Epithelial cell of esophagus (primary cell): Measurements from ENCODE around the gene SFXN3.

Experiments used
- DNase-seq: peaks from one replicate; pipeline ENCODE4 v3.0.0; 2010; ENCODE audit warnings: low read depth
- H3K4me3 ChIP-seq: 2 replicates; pipeline ENCODE4 v1.5.1; 2011; ENCODE audit warnings: mild to moderate bottlenecking, low read length, control low read depth
- TF ChIP-seq, protein P1 (sequence below): IDR thresholded peaks from 2 replicates; pipeline ENCODE4 v1.5.1; 2011; ENCODE audit warnings: low read depth, mild to moderate bottlenecking, low read length, control low read depth, inconsistent platforms; ENCODE audit not compliant: insufficient read depth; ENCODE audit errors: missing control alignments

SFXN3 gene

DNA sequence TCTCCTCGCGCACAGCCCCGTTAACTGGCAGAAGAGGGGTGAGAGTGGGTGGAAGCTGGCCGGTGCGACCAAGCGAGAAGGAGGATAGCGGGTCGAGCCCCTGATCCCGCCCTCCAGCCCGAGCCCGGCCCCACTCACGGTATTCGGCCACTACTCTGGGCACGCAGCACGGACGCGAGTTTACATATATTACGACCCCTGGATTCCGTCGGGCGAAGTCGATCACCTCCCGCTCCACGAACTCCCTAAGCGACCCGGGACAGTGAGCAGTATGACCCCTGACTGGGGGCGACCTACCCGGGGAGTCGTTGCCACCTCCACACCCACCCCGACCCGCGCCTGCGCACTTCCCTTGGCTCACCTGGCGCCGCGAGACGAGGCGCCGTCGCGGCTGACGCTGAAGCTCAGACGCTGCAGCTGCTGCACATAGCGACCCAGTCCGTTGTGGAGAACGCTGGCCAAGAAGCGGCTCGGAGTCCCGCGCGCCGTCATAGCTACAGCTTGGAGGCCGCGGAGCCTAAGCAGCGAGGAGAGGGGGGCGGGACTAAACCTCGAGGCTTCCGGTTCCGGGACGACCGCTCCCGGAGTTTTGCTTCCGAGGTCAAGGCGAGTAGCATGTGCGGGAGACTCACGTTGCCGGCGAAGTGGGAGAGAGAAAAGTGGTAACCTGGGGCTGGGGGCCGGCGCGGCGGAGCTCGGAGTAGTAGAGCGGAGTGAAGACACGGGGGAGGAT, 43.9 kb upstream of the SFXN3 start, which contains the start of the genes MRPL43 and TWNK:
Gene MRPL43 (minus strand): TSS at position 546 of the 733 bp plus-strand sequence. CDS start 54 bp downstream, at position 492.
Gene TWNK (plus strand): TSS at position 592 of the 733 bp plus-strand sequence. CDS start 668 bp downstream, outside the sequence.
- DNase-seq, result peak; percentile 84
- peak within 1 kb of the TSS; percentile 85 for H3K4me3 ChIP-seq
- TF ChIP-seq, protein P1, sequence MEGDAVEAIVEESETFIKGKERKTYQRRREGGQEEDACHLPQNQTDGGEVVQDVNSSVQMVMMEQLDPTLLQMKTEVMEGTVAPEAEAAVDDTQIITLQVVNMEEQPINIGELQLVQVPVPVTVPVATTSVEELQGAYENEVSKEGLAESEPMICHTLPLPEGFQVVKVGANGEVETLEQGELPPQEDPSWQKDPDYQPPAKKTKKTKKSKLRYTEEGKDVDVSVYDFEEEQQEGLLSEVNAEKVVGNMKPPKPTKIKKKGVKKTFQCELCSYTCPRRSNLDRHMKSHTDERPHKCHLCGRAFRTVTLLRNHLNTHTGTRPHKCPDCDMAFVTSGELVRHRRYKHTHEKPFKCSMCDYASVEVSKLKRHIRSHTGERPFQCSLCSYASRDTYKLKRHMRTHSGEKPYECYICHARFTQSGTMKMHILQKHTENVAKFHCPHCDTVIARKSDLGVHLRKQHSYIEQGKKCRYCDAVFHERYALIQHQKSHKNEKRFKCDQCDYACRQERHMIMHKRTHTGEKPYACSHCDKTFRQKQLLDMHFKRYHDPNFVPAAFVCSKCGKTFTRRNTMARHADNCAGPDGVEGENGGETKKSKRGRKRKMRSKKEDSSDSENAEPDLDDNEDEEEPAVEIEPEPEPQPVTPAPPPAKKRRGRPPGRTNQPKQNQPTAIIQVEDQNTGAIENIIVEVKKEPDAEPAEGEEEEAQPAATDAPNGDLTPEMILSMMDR, result no peak

- TF ChIP-seq, protein P1, result no peak
- DNase-seq, result no peak
- peak overlapping the region; percentile 85 for H3K4me3 ChIP-seq
These were observed 43.4 kb upstream of the SFXN3 start for GRCh38 chr10:100987685-100988049.

- TF ChIP-seq, protein P1, result no peak
- DNase-seq, result no peak
- H3K4me3 ChIP-seq, result peak overlapping the region; percentile 85
These were observed 42.9 kb upstream of the SFXN3 start for GRCh38 chr10:100988166-100988565.

GRCh38 chr10:100989088-100989487, 41.9 kb upstream of the SFXN3 start:
- H3K4me3 ChIP-seq, result no peak overlapping the region
- TF ChIP-seq, protein P1, result no peak
- DNase-seq, result no peak

DNA sequence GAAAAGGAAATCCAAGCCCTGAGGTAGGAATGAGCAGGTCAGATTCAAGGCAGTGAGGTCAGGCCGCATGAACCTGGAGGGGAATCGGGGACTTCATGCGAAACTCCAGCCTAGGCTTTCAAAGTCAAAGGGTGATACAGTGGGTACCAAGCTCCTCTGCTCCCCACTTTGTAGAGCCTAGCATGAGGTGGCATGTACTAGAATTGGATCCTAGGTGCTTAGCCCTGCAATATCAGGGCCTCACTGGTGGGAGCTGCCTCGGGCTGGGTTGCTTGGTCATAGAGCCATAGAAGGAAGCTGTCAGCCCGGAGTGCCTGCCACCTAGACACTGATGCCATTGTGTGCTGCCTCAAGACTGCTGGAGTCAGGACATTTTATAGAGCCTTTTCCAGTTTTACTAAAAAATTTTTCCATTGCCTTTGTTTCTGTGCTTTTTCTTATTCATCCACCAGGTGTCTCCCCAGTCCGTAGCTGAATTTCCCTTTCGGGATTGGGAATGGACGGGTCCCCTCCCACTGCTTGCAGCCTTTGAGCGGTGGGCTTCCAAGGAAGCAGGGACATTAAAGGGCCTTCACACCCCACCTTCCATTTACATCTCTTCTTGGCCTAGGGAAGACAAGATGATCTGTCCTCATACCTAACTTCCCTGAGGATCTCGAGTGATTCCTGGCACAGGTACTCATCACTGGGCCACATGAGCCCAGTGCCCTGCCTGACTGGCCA, 36.9 kb upstream of the SFXN3 start:
- DNase-seq, result peak; percentile 18
- TF ChIP-seq, protein P1, result peak; percentile 53
- no peak overlapping the region for H3K4me3 ChIP-seq

DNA sequence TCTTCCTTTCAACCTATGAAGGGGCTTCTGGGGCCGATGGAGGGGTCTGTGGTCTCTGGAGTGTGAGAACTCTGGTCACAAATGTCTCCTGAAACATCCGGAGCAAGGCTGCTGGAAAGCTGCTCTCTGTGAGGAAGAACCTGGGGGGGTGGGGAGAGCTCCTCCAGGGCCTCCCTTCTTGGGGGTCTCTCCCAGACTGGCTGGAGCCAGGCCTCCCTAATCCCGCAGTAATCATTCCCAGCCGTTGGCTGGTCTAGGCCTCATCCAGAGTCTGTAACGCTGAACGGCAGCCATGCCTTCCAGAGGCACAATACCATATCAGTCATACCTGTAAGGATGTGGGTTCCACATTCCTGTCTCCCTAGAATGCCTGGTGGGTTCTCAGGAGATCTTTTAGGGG, 35.9 kb upstream of the SFXN3 start:
- DNase-seq, result no peak
- H3K4me3 ChIP-seq, result no peak overlapping the region
- TF ChIP-seq, protein P1, result no peak
